NCI-H1092 (cell line): ENCODE data around the gene SIM2.
"Not testable (repeated sequence)": the region's sequence is repeated elsewhere in the genome, so short reads cannot be mapped to it uniquely, and the experiment has no call there.

ENCODE experiments used
- DNase-seq: peaks from one replicate; lab custom pipeline; 2025; lab: John Stamatoyannopoulos, UW

The SIM2 gene

GRCh38 chr21:36698981-36699545, at the start of gene SIM2:
Gene SIM2, plus strand, starts transcription at chr21:36699115. Its CDS starts 632 bp downstream, at chr21:36699747.
- DNase-seq: peak; percentile 59

DNA sequence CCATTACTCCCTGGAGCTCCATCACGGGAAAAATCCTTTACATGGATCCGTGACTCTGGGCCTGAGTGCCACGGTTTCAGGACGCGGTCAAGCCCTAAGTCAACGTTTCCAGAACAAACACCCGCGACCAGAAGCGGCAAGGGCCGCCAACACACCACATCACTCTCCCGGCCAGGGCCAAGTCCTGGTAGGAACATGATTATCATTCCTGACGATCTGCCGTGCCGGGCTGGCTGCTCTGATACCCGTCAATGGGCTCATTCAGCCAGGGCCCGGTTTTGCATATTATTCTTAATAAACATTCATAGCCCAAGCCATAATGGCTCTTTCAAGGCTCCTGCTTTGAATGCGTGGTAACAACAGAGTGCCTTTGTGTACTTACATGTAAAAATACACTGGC, 44.6 kb upstream of the SIM2 start:
- DNase-seq: no peak

DNA sequence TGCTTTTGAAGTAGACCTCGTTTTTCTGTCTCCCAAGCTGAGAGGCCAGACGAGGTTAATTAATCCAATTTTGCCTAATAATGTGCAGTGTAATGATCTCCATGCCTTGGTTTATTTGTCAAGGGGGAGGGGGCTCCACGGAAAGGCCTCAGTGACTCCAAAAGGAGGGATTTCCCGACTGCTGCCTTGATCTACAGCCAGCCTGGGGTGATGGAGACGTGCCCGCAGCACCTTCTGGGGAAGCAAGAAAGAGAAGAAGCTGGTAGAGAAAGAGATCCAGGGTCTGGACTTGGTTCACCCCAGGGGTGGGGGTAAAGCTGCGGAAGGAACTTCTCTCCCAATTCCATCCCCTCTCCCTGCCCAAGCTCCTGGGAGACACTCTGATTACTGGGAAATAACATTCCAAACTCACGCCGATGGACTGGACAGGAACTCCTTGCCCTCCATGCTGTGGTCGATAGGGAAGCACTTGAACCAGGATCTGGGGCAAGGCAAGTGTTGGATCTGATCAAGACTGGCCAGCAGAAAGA, 44.1 kb upstream of the SIM2 start:
- no peak for DNase-seq

- DNase-seq: no peak
Measured at GRCh38 chr21:36656138-36656537, 42.8 kb upstream of the SIM2 start.

DNA sequence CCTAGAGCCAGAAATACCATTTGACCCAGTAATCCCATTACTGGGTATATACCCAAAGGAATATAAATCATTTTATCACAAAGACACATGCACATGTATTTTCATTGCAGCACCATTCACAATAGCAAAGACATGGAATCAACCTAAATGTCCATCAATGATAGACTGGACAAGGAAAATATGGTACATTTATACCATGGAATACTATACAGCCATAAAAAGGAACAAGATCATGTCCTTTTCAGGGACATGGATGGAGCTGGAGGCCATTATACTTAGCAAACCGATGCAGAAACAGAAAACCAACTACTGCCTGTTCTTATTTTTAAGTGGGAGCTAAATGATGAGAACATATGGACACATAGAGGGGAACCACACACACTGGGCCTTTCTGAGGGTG, 41.6 kb upstream of the SIM2 start:
- not testable (repeated sequence) for DNase-seq

- DNase-seq: no peak
Measured at GRCh38 chr21:36657999-36658398, 40.9 kb upstream of the SIM2 start.

GRCh38 chr21:36658926-36659325, 40.0 kb upstream of the SIM2 start:
- DNase-seq: no peak

DNA sequence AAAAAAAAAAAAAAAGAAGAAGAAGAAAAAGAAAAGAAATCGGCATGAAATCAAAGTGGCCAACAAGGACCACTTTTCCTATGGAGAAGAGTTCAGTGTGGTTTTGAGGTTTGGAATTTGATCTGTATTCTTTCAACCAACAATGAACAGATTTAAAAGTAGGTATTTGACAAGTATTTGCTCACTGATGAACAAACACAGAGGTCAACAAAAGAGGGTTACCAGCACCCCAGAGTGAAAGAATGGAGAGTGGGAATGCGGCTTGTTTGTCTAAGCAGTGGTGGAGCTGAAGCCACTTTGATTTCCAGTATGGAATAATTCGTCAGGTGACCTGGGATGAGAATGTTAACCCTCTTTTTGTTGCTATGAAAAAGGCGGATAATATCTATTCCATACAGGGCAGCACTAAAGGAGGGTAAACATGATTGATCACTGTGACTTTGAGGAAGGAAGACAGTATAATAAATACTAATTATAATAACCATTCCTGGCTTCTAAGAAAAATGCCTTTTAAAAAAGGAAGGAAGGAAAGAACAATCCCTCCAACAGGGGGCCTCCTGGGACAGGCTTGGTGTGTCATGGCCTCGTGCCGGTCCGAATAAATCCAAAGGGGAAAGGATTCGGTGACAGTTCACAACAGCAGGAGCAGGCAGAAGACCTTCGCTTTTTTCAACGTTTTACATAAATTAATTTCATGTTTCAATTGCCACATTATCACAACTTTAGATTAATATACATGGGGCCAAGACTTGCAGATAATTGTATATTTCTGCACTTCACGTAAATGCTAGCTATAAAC, 37.2 kb upstream of the SIM2 start:
- DNase-seq: peak; percentile 43

GRCh38 chr21:36663033-36663855, 35.7 kb upstream of the SIM2 start:
- no peak for DNase-seq

GRCh38 chr21:36664662-36664990, 34.3 kb upstream of the SIM2 start:
- DNase-seq: no peak

DNA sequence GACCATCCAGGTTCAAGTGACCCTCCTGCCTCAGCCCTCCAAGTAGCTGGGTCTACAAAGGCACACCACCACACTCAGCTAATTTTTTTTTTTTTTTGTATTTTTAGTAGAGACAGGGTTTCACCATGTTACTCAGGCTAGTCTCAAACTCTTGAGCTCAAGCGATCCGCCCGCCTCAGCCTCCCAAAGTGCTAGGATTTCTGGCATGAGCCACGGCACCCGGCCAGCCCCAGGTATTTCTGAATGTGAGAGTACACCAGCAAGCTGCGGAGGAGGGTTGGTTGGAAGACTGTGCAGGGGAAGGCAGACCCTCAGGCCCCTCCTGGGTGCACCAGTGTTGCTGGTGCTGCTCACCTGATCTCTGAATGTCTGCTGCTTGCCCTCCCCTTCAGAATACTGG, 33.1 kb upstream of the SIM2 start:
- no peak for DNase-seq

GRCh38 chr21:36668713-36669112, 30.2 kb upstream of the SIM2 start:
- DNase-seq: no peak

- DNase-seq: no peak
Measured at GRCh38 chr21:36671836-36672235, 27.1 kb upstream of the SIM2 start.

- not testable (repeated sequence) for DNase-seq
Measured at GRCh38 chr21:36672296-36672695, 26.6 kb upstream of the SIM2 start.

DNA sequence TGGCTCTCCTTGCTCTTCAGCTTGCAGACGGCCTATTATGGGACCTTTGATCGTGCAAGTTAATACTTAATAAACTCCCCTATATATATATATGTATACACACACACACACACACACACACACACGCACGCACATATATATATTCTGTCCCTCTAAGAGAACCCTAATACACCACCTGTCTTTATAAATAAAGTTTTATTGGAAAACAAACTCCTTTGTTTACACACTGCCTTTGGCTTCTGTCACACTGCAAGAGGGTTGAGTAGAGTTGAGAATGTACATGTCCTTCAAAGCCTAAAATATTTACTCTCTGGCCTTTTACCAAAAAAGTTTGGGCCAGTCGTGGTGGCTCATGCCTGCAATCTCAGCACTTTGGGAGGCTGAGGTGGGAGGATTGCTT, 26.2 kb upstream of the SIM2 start:
- DNase-seq: no peak

DNA sequence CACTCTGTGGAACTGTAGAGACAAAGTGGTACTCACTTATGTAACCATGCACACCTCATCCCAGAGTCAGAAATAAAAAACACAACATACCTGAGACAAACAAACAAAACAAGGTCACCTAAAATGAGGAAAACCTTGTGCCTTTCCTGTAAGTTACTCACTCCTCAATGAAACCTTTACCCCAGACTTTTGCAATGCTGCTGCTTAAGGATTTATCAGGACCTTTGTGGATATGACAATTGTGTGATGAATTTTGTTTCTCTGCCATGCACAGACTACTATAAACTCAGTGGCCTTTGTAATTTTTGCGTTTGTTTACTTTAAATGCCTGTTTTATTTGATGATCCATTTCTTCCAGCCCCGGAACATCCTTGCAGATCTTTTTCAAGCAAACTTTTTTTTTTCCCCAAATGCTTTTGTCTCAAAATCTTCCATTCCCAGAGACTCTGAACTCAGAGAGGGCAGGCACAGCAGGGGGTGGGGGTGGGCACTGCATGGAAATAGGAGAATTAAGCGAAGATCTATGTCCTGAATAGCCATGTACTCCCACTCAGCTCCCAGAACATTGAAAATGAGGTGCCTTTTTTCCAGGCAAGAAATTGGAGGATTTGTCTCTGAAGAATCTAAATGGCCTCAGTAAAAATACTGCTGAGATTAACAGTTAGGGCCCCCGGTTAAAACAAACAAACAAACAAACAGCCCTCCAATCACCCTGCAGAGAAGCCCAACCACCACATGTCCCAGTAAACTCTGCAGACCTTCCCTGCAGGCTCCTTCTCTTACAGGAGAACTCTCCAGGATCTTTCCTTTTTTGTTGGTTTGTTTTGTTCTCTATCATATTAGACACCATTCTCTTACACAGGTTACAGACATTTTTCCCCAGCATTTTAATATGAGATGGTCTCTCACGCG, 22.6 kb upstream of the SIM2 start:
- no peak for DNase-seq

DNA sequence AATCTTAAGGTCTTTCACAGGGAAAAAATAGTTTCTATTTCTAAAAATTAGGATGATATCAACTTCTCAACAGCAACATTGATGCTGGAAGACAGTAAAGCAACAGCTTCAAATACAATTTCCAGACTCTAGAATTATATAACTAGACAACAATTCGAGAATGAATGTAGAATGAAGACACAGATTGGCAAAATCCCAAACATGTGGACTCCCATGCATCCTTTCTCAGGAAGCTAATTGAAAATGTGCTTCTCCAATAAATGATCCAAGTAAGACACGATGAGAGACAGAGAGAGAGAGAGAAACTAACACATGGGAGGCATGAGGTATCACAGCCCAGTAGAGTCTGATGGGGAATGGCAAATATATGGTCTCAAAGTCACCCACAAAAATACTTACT, 21.5 kb upstream of the SIM2 start:
- no peak for DNase-seq

DNA sequence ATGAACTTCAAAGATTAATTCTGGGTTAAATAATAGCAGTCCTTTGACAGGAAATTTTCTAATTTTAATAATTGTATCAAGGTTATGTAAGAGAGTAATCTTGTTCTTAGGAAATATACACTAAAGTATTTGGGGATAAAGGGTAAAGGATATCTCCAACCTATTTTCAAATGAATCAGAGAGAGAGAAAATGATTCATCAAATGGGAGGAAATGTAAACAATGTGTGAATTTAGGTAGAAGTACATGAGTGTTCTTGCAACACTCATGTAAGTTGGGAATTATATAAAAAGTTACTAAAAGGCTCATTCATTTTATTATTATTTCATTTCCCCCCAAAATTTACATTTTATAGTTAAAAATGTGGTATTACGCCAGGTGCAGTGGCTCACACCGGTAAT, 20.4 kb upstream of the SIM2 start:
- no peak for DNase-seq

- DNase-seq: no peak
Measured at GRCh38 chr21:36681117-36681631, 17.7 kb upstream of the SIM2 start.

DNA sequence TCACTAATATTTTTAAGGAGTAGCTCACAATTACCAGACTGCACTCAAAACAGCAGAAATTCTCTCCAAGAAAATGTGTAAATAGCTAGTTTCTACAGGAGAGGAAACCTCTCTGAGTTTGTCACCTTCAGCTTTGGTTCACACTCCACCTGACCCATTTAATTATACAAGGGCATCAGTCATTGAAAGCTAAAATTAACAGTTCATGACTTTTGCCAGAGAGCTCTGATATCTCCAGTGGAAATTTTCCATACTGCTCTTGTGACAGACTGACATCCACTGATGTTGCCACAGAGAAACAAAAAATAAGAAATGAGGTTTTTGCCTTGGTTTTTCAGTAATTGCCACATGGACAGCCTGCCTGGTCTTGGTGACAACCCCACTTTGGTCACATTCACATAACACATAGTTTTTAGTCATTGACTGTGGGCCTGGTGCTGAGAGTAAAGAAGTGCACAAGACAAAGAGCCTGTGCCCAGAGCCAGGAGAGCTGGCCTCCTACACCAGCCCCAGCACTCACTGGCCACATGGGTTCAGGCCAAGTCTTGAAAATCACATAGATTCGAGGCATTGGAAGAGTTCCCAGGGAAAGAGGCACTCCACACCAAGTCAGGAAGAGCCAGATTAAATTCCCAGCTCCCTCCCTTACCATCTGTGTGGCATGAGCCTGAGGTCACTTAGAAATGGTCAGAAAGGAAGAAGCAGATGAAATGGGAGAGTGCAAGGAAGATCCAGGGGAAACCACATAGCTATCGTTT, 13.8 kb upstream of the SIM2 start:
- no peak for DNase-seq

GRCh38 chr21:36686955-36687354, 12.0 kb upstream of the SIM2 start:
- no peak for DNase-seq
